HL-60 (cell line): Measurements from ENCODE around the gene CDC42EP1.
A peak's percentile ranks its signal among the peaks of the same experiment; 100 is the strongest.

Experiments
- DNase-seq, 2 experiments: peaks; one replicate each; pipeline ENCODE4 v3.0.0-alpha.2; 2010 to 2020; ENCODE audit warnings: low read depth in 1 of 2, low spot score in 1 of 2
- H3K27ac ChIP-seq: fragments of 250-450 bp; sonication (Bioruptor Pico); replicated peaks from 2 replicates; pipeline ENCODE4 v1.5.1; 2020; ENCODE audit warnings: mild to moderate bottlenecking, moderate library complexity
- H3K27me3 ChIP-seq: fragments of 250-450 bp; sonication (Bioruptor Pico); 2 replicates; pipeline ENCODE4 v1.5.1; 2021; ENCODE audit warnings: mild to moderate bottlenecking, moderate library complexity; ENCODE audit not compliant: insufficient read depth, poor library complexity, severe bottlenecking
- H3K4me3 ChIP-seq: replicated peaks from 2 replicates; pipeline ENCODE4 v1.5.1; 2011; ENCODE audit warnings: mild to moderate bottlenecking, control low read depth, low read length; ENCODE audit not compliant: insufficient read depth
- GABPA ChIP-seq: IDR thresholded peaks from 2 replicates; pipeline ENCODE4 v1.6.1; 2012; ENCODE audit warnings: low read depth
- POLR2AphosphoS5 ChIP-seq: IDR thresholded peaks from 2 replicates; pipeline ENCODE4 v1.6.1; 2012; ENCODE audit warnings: low read depth
- REST ChIP-seq: IDR thresholded peaks from 2 replicates; pipeline ENCODE4 v1.6.1; 2012; ENCODE audit warnings: low read depth; ENCODE audit not compliant: insufficient replicate concordance
- SPI1 ChIP-seq: IDR thresholded peaks from 2 replicates; pipeline ENCODE4 v1.6.1; 2012; ENCODE audit warnings: low read depth, mild to moderate bottlenecking, borderline replicate concordance
- TF ChIP-seq, protein P1 (sequence below): IDR thresholded peaks from one replicate; pipeline ENCODE4 v1.5.1; 2011; ENCODE audit warnings: low read length, control low read depth, inconsistent platforms; ENCODE audit not compliant: insufficient read depth

CDC42EP1 gene

GRCh38 chr22:37515901-37516300 lies 44.4 kb upstream of the CDC42EP1 start:
- H3K27ac ChIP-seq = no peak overlapping the region
- no peak overlapping the region for H3K4me3 ChIP-seq
- H3K27me3 ChIP-seq = peaks cover 32% of the 10 kb centered on the region
- TF ChIP-seq POLR2AphosphoS5 (no peak), GABPA (no peak), SPI1 (no peak), REST (no peak)
- TF ChIP-seq, protein P1, sequence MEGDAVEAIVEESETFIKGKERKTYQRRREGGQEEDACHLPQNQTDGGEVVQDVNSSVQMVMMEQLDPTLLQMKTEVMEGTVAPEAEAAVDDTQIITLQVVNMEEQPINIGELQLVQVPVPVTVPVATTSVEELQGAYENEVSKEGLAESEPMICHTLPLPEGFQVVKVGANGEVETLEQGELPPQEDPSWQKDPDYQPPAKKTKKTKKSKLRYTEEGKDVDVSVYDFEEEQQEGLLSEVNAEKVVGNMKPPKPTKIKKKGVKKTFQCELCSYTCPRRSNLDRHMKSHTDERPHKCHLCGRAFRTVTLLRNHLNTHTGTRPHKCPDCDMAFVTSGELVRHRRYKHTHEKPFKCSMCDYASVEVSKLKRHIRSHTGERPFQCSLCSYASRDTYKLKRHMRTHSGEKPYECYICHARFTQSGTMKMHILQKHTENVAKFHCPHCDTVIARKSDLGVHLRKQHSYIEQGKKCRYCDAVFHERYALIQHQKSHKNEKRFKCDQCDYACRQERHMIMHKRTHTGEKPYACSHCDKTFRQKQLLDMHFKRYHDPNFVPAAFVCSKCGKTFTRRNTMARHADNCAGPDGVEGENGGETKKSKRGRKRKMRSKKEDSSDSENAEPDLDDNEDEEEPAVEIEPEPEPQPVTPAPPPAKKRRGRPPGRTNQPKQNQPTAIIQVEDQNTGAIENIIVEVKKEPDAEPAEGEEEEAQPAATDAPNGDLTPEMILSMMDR = no peak
- no peak for DNase-seq

DNA sequence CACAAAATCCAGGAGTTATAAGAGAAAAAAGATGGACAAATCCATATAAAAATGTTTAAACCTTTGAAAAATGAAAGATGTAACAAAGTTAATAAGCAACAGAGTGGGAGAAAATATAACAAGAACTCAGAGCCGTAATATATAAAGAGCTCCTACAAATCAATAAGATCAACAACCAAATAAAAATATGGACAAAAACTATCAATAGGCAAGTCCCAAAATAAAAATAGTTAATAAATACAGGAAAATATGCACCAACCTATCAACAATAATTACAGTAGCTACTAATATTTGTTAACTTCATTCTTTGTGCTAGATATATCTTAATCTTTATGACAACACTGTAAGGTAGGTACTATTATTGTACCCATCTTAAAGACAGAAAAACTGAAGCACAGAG lies 43.8 kb upstream of the CDC42EP1 start:
- DNase-seq = no peak
- TF ChIP-seq, protein P1 = no peak
- TF ChIP-seq POLR2AphosphoS5 (no peak), REST (no peak), SPI1 (no peak), GABPA (no peak)
- H3K4me3 ChIP-seq = no peak overlapping the region
- peaks cover 36% of the 10 kb centered on the region for H3K27me3 ChIP-seq
- no peak overlapping the region for H3K27ac ChIP-seq

DNA sequence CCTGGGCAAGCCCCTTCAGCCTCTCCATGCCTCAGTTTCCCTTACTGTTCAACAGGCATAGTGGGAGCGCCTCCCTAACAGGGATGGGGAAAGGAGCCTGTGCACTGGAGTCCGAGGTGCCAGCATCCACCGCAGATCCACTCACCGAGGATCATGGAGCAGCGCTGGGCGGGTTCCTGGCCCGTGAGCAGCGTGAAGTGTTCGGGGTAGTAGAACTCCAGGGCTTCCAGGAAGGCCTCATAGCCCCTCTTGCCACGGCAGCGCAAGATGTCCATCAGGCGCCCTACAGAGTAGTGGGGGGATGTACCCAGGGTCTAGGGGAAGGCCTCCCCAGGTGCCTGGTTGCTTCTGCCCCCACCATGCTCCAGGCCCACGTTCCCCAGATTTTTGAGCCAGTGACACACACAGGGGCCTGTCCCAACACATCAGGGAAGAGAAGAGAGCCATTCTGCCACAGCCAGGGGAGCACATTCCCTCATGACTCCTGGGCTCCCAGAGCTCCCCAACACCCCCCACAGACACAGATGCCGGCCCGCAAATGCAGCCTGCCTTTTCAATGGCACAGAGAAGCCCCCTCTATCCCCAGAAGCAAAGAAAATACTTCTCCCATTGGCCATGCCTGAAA lies 42.3 kb upstream of the CDC42EP1 start:
- H3K4me3 ChIP-seq = no peak overlapping the region
- peaks cover 42% of the 10 kb centered on the region for H3K27me3 ChIP-seq

DNA sequence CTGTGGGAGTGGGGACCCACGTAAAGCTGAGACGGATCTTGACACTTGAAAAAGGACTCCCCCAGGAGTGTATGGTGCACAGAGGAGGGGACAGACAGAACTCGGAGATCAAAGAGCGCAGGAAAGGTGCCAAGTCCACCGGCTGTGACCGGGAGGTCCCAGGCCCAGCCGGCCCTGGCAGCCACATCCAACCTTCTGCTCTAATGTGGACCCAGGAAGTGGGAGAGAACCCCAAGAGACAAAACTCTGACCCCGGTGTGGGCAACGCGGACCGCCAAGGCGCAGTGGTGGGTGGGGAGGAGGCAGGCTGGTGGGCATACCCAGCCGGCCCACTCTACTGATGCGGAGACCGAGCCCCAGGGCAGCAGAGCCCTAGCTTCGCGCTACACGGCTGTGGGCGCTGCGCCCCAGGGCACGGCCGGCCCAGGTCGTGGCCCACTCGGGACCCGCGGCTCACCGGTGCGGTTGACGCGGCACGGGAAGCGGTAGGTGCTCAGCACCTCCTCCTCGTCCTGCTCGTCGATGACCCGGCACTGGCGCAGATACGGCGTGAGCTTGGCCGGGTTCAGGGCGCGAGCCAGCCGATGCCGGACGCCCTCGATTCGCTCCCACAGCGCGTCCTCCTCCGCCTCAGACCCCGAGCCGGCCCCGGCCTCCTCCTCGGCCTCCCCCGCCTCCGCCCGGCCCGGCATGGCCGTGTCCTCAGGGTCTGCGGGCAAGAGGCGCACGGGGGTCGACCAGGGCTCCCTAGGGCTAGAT lies 41.6 kb upstream of the CDC42EP1 start:
- Histone ChIP-seq H3K4me3 (peak overlapping the region; percentile 39), H3K27ac (no peak overlapping the region), H3K27me3 (peaks cover 42% of the 10 kb centered on the region)
- no peak for DNase-seq
- TF ChIP-seq POLR2AphosphoS5 = no peak
- TF ChIP-seq SPI1 = no peak
- no peak for TF ChIP-seq REST
- TF ChIP-seq, protein P1 = no peak
- no peak for TF ChIP-seq GABPA

More for the DNA sequence above, 42.3 kb upstream of the CDC42EP1 start:
- TF ChIP-seq GABPA = no peak
- DNase-seq = no peak
- no peak overlapping the region for H3K27ac ChIP-seq
